SKM-1 treated with dmso at 0.1 percent for 144 hours (cell line): ENCODE results near the gene YPEL5.
"Not testable (repeated sequence)": the region's sequence is repeated elsewhere in the genome, so short reads cannot be mapped to it uniquely, and the experiment has no call there.

Source experiments
- DNase-seq: peaks from one replicate; lab custom pipeline; 2025; ENCODE audit not compliant: unreplicated experiment; lab: John Stamatoyannopoulos, UW

Gene YPEL5

GRCh38 chr2:30146337-30147195 lies at the start of gene YPEL5:
YPEL5 (plus strand) TSS chr2:30147007; CDS start chr2:30156652, 9,645 bp downstream.
- peak; percentile 98 for DNase-seq

- no peak for DNase-seq
These were observed 48.4 kb upstream of the YPEL5 start for GRCh38 chr2:30098266-30099005.

GRCh38 chr2:30099366-30099765 lies 47.4 kb upstream of the YPEL5 start:
- DNase-seq, result not testable (repeated sequence)

- DNase-seq, result not testable (repeated sequence)
These were observed 46.1 kb upstream of the YPEL5 start for GRCh38 chr2:30100691-30101090.

GRCh38 chr2:30104307-30104706 lies 42.5 kb upstream of the YPEL5 start:
- DNase-seq, result no peak

GRCh38 chr2:30105556-30105955 lies 41.3 kb upstream of the YPEL5 start:
- DNase-seq, result no peak

- DNase-seq, result no peak
These were observed 40.3 kb upstream of the YPEL5 start for GRCh38 chr2:30106543-30106942.

- no peak for DNase-seq
These were observed 38.6 kb upstream of the YPEL5 start for GRCh38 chr2:30108192-30108591.

GRCh38 chr2:30108851-30109250 lies 38.0 kb upstream of the YPEL5 start:
- DNase-seq, result no peak

GRCh38 chr2:30109856-30110255 lies 37.0 kb upstream of the YPEL5 start:
- no peak for DNase-seq

GRCh38 chr2:30110773-30111172 lies 36.0 kb upstream of the YPEL5 start:
- DNase-seq, result no peak

GRCh38 chr2:30111186-30111585 lies 35.6 kb upstream of the YPEL5 start:
- DNase-seq, result not testable (repeated sequence)

GRCh38 chr2:30112561-30112960 lies 34.2 kb upstream of the YPEL5 start:
- no peak for DNase-seq

- no peak for DNase-seq
These were observed 33.1 kb upstream of the YPEL5 start for GRCh38 chr2:30113617-30114293.

GRCh38 chr2:30115141-30115980 lies 31.4 kb upstream of the YPEL5 start:
- DNase-seq, result peak; percentile 54

- DNase-seq, result no peak
These were observed 30.9 kb upstream of the YPEL5 start for GRCh38 chr2:30115981-30116285.

- no peak for DNase-seq
These were observed 24.4 kb upstream of the YPEL5 start for GRCh38 chr2:30122362-30122761.

- no peak for DNase-seq
These were observed 19.6 kb upstream of the YPEL5 start for GRCh38 chr2:30127016-30127893.

GRCh38 chr2:30134582-30134981 lies 12.2 kb upstream of the YPEL5 start:
- DNase-seq, result no peak

GRCh38 chr2:30135541-30135940 lies 11.3 kb upstream of the YPEL5 start:
- no peak for DNase-seq
